Neural progenitor cell (in vitro differentiated cells): ENCODE data around the gene TXNRD1.

Experiments used
- CTCF ChIP-seq: fragments of 200-600 bp; sonication (generic); IDR thresholded peaks from 2 replicates; pipeline ENCODE4 v1.5.1; 2017; ENCODE audit warnings: antibody characterized with exemption, mild to moderate bottlenecking
- EZH2 ChIP-seq: fragments of 200-600 bp; sonication (generic); IDR thresholded peaks from 2 replicates; pipeline ENCODE4 v1.6.1; 2017; ENCODE audit warnings: antibody characterized with exemption, mild to moderate bottlenecking, moderate library complexity
- EZH2phosphoT487 ChIP-seq: fragments of 200-600 bp; sonication (generic); IDR thresholded peaks from 2 replicates; pipeline ENCODE4 v1.6.1; 2017; ENCODE audit warnings: antibody characterized with exemption

GRCh38 chr12:104166465-104166864 lies 49.1 kb upstream of the TXNRD1 start:
- no peak for TF ChIP-seq CTCF
- no peak for TF ChIP-seq EZH2
- no peak for TF ChIP-seq EZH2phosphoT487
